Measurements from ENCODE around the gene GLRA3. TPM values are rescaled to one million over a fixed set of nuclear protein-coding genes. Genes with fewer than 3 reads are reported as not detected.

Gene GLRA3
- total and polyA plus RNA-seq, 2 of the 8 experiments (the other 6 are each of a cell fraction or from before 2014, with no cell fraction given) = 0.02 TPM; not detected in 1

- no peak for TF ChIP-seq TAF7 (optimal IDR thresholded peaks at IDR 0.05; ENCODE audit: borderline replicate concordance, low read depth, low read length)
- no peak for TF ChIP-seq KDM4A (IDR thresholded peaks at IDR 0.05; ENCODE audit: low read depth, low read length, severe bottlenecking)
These were observed 170.8 kb downstream of the GLRA3 start (continued) for GRCh38 chr4:174658246-174658645.

Data from H1 (cell line).